HG02870 (cell line): ENCODE data around the gene IRF9.
A peak's percentile ranks its signal among the peaks of the same experiment; 100 is the strongest.

Experiments used
- ATAC-seq: cut with Tn5 transposase; IDR thresholded peaks from one replicate; pipeline ENCODE4 v1.9.1; 2021; ENCODE audit warnings: mild to moderate bottlenecking, moderate library complexity; ENCODE audit not compliant: unreplicated experiment

IRF9 gene

DNA sequence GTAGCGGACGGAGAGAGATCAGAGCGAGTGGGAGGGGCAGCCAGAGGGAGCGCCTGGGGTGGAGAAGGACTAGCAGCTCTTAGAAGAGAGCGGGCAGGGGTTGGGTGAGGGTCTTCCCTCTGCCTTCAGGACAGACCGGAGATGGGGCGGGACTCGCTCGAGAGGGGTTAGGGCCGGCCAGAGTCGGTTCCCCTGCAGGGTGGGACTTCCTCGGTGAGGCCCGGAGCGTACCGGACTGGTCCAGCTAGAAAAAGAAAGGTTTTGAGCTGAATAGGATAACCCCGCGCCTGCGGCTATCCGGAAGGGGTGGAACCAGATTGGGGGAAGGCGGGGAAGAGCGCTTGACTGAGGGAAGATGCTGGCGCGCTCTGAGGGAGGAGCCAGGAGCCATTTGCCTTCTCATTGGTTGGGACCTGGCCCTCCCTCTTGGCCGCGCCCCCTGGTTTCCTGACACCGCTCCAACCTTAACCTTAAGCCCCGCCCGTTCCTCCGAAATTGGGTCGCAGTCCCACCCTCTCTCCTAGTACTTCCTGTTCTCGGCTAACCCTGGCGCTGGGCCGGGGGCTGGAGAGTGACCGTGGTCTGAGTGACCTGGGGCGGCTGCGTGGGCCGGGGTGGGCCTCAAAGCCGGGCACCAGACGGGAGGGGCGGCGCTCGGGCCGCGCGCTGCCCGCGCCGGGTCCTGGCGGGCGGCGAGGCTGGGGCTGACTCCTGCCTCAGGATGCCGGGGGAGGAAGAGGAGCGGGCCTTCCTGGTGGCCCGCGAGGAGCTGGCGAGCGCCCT is 13.9 kb upstream of the IRF9 start, which contains the start of gene RNF31:
TSS of gene RNF31 (plus strand) at position 521 of the 783 bp plus-strand sequence. CDS start at position 722, 201 bp downstream.
- ATAC-seq = peak; percentile 82

DNA sequence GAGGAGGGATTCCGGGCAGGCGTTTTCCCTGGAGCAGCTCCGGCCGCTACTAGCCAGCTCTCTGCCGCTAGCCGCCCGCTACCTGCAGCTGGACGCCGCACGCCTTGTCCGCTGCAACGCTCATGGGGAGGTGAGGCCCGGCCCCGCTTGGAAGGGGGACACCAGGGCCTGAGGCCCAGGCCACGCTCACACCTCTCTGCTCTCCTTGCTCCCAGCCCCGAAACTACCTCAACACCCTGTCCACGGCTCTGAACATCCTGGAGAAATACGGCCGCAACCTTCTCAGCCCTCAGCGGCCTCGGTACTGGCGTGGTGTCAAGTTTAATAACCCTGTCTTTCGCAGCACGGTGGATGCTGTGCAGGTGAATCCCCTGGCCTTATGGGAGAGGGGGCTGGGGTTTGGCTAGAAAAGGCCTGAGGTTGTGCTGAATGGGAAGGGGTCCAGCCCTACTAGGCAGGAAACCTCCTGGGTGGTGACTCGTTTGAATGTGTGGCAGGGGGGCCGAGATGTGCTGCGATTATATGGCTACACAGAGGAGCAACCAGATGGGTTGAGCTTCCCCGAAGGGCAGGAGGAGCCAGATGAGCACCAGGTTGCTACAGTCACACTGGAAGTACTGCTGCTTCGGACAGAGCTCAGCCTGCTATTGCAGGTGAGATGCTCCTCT is 13.2 kb upstream of the IRF9 start:
- no peak for ATAC-seq

DNA sequence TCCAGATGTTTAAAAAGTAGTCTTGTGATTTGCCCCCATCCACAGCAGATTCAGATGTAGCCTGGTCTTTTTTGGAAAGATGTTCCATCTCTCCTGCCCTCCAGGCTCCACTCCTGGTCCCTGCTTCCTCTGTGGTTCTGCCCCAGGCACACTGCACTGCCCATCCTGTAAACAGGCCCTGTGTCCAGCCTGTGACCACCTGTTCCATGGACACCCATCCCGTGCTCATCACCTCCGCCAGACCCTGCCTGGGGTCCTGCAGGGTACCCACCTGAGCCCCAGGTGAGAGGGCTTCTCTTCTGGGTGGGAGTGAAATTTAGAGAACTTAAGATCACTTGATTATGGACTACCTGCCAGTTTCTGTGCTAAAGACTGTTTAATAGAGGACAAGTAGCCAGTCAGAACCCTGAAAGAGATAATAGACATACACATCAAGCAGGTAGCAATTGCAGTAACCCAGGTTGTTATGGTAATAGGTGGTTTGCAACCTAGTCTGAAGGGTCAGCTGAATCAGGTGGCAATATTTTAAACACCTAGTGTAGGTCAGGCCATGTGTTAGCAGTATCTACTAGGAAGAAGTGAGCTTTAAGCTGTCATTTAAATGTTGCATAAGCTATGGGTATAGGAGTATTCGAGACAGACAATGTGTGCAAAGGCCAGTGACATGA is 11.6 kb upstream of the IRF9 start:
- no peak for ATAC-seq

DNA sequence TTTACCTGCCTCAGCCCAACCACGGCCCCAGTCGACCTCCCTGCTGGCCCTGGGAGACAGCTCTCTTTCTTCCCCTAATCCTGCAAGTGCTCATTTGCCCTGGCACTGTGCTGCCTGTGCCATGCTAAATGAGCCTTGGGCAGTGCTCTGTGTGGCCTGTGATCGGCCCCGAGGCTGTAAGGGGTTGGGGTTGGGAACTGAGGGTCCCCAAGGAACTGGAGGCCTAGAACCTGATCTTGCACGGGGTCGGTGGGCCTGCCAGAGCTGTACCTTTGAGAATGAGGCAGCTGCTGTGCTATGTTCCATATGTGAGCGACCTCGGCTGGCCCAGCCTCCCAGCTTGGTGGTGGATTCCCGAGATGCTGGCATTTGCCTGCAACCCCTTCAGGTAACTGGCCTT is 11.0 kb upstream of the IRF9 start:
- ATAC-seq = no peak

DNA sequence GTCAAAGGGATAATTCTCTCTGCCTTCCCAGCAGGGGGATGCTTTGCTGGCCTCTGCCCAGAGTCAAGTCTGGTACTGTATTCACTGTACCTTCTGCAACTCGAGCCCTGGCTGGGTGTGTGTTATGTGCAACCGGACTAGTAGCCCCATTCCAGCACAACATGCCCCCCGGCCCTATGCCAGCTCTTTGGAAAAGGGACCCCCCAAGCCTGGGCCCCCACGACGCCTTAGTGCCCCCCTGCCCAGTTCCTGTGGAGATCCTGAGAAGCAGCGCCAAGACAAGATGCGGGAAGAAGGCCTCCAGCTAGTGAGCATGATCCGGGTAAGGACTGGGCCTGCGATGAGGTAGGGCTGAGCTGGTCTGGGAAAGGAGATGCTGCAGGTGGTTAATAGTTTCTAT is 10.5 kb upstream of the IRF9 start:
- no peak for ATAC-seq

DNA sequence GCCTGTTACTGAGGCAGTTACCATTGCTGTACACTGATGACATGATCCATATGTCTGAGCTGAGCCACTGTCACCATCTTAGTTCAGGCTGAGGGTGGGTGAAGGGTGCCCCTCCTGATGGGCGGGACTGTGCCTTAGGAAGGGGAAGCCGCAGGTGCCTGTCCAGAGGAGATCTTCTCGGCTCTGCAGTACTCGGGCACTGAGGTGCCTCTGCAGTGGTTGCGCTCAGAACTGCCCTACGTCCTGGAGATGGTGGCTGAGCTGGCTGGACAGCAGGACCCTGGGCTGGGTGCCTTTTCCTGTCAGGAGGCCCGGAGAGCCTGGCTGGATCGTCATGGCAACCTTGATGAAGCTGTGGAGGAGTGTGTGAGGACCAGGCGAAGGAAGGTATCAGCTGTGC is 10.1 kb upstream of the IRF9 start:
- no peak for ATAC-seq

DNA sequence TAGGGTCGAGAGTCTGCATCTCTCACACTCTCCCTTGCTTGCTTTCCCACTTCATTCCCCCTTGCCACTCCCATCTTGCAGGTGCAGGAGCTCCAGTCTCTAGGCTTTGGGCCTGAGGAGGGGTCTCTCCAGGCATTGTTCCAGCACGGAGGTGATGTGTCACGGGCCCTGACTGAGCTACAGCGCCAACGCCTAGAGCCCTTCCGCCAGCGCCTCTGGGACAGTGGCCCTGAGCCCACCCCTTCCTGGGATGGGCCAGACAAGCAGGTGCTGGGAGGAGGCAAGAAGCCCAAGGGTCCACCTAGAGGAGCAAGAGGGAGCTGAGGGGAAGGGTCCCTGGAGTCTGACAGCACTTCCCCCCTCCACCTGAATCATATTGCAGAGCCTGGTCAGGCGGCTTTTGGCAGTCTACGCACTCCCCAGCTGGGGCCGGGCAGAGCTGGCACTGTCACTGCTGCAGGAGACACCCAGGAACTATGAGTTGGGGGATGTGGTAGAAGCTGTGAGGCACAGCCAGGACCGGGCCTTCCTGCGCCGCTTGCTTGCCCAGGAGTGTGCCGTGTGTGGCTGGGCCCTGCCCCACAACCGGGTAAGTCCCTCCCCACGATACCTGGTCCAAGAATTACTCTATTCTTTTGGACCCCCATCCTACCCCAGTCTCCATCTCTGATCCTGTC is 9.5 kb upstream of the IRF9 start:
- no peak for ATAC-seq

DNA sequence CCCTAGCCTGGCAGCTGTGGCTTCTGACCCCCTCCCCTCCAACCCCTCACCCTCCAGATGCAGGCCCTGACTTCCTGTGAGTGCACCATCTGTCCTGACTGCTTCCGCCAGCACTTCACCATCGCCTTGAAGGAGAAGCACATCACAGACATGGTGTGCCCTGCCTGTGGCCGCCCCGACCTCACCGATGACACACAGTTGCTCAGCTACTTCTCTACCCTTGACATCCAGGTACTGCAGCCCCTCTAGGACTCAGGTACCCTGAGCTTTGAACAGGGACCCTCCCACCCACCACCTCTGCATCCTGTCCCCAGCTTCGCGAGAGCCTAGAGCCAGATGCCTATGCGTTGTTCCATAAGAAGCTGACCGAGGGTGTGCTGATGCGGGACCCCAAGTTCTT is 6.0 kb upstream of the IRF9 start:
- no peak for ATAC-seq

DNA sequence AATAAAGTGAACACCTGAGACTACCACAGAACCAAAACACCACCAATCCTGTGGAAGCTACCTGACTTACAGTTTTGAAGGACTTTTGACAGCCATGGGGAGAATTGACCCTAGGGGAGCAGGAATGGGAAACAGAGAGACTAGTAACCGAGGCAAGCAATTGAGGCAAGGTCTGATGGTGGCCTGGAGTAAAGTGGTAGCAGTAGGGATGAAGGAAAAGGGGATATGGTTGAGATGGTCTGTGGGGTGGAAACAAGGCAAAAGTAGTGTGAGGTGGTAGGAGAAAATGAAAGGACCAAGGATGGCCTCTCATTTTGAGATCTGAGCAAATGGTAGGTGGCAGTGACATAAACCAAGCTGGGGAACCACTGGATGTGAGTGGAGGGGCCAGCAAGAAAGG is 4.2 kb upstream of the IRF9 start:
- no peak for ATAC-seq

DNA sequence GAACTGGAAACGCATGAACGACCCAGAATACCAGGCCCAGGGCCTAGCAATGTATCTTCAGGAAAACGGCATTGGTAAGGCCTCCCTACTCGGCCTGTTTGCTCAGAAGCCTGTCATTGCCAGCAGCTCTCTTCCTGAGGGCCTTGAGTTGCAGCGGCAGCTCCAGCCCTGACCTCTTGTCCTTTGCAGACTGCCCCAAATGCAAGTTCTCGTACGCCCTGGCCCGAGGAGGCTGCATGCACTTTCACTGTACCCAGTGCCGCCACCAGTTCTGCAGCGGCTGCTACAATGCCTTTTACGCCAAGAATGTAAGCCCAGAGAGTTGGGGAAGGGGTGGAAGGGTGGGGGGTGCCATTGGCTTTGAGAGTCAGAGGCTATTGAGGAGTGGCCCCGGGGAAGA is 3.7 kb upstream of the IRF9 start:
- ATAC-seq = no peak

DNA sequence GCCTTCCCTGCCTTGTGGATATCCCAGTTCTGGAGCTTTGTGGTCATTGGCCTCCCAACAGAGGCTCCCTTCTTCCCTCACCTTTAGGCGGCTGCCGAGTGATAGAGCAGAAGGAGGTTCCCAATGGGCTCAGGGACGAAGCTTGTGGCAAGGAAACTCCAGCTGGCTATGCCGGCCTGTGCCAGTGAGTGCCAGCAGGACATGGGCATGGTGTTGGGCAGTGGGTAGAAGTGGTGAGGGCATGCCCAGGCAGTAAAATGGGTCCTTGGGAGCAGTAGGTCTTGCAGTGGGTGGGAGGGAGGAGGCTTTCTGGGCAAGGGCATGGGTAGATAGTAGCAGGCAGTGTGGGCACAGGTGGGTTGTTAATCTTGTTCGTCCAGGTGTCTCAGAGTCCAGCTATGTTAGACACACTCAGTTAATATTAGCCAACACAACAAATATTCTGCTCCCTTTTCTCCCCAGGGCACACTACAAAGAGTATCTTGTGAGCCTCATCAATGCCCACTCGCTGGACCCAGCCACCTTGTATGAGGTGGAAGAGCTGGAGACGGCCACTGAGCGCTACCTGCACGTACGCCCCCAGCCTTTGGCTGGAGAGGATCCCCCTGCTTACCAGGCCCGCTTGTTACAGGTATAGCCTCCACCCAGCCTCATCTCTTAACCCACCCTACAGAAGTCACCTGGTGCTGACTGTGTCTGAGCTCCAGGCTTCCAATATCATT is 1.1 kb upstream of the IRF9 start:
- ATAC-seq = no peak

DNA sequence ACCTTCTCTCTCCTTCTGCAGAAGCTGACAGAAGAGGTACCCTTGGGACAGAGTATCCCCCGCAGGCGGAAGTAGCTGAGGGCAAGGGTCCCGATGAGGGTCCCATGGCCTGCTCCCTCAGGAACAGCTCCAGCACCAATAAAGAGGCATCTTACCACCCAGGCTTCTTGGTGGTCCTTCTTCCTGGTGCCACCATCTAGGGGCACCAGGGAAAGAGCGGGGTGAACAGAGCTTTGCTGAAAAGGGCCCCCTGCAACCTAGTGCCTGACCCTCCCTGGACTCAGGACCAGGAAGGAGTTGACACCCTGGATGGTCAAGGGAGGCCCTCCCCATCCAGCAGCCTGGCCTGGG is 591 bp upstream of the IRF9 start:
- no peak for ATAC-seq

DNA sequence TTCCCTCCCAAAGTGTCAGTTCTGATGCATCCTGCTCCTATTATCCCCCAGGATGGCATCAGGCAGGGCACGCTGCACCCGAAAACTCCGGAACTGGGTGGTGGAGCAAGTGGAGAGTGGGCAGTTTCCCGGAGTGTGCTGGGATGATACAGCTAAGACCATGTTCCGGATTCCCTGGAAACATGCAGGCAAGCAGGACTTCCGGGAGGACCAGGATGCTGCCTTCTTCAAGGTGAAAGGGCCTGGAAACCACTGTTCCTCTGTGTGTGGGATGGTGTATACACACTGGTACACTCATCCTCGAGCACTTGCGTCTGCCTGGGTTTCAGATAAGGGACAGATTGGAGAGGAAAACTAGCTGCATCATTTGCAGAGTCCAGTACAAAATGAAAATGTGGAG is 1.0 kb downstream of the IRF9 start:
- no peak for ATAC-seq

DNA sequence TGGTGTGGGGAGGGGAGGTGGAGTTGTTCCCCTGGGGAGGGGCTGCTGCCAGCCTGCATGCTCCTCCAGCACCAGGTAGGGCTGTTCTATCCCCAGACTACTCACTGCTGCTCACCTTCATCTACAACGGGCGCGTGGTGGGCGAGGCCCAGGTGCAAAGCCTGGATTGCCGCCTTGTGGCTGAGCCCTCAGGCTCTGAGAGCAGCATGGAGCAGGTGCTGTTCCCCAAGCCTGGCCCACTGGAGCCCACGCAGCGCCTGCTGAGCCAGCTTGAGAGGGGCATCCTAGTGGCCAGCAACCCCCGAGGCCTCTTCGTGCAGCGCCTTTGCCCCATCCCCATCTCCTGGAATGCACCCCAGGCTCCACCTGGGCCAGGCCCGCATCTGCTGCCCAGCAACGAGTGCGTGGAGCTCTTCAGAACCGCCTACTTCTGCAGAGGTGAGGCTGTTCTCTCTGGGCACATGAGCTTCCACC is 3.5 kb downstream of the IRF9 start:
- ATAC-seq = no peak

DNA sequence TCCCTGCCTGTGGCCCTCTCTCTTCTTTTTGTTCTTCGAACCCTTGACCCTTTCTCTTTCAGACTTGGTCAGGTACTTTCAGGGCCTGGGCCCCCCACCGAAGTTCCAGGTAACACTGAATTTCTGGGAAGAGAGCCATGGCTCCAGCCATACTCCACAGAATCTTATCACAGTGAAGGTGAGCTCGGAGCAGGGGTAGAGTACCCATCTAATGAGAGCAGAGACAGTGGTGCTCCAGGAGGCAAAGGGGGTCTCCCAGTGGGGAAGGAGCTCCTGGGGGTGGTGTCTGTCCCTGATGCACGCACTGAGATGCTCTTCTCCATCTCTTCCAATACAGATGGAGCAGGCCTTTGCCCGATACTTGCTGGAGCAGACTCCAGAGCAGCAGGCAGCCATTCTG is 4.7 kb downstream of the IRF9 start:
- ATAC-seq = no peak

DNA sequence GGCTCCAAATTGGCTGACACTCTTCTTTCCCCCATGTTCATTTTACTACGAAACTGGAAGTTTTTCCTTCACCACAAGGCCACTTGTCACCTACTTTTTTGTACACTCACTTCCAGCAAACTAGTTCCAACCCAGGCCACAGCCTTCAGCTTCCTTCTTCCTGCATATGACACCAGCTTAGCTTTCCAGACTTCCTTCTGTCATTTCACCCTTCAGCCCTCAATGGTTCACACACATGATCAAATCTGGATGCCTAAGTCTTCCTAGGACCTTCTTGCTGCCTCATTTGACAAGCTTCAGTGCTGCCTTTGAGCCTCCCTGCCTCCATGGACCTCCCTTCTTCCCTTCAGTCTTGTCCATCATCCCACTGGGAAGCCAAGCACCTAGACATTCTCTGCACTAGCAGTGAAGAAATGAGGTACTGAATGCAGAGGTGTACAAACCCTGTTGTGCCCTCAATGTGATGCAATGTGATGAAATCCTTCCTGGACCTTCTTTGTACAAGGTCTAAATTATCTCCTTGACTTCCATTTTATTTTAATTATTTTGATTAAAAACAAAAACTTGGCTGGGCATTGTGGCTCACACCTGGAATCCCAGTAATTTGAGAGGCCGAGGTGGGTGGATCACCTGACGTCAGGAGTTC is 6.5 kb downstream of the IRF9 start:
- no peak for ATAC-seq

DNA sequence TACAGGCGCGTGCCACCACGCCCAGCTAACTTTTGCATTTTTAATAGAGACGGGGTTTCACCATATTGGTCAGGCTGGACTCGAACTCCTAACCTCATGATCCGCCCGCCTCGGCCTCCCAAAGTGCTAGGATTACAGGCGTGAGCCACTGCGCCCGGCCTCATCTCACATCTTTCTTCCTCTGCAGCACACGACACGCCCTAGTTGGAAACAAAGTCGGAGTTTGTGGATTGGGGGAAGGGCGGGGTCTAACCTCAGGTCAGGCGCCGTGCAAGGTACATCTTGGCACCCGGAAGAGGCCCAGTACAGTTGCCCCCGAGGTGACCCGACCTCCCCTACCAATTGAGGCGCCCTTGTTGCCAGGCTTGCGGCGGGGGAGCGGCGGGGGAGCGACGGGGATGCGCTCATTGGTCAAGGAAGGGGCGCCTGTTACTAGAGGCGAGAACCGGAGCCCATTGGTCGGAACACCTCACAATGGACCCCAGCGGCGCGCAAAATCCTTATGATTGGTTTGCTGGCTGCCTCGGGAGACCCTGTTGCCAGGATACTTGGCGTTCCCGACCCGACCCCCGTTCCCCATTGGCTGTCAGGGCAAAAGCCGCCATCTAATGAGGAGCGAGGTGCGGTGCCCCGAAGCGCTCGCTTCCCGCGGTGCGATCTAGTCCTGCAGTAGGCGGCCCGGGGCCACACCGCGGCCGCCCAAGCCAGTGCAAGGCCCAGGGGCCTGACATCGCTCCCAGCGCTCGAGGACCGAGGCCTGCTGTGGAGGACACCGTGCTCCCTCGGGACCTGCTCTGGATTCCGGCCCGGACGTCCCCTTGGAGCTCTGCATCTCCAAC is 10.6 kb downstream of the IRF9 start, which contains the start of gene REC8:
TSS of gene REC8 (plus strand) at position 659 of the 839 bp plus-strand sequence. CDS start 473 bp downstream, outside the sequence.
- ATAC-seq = no peak

DNA sequence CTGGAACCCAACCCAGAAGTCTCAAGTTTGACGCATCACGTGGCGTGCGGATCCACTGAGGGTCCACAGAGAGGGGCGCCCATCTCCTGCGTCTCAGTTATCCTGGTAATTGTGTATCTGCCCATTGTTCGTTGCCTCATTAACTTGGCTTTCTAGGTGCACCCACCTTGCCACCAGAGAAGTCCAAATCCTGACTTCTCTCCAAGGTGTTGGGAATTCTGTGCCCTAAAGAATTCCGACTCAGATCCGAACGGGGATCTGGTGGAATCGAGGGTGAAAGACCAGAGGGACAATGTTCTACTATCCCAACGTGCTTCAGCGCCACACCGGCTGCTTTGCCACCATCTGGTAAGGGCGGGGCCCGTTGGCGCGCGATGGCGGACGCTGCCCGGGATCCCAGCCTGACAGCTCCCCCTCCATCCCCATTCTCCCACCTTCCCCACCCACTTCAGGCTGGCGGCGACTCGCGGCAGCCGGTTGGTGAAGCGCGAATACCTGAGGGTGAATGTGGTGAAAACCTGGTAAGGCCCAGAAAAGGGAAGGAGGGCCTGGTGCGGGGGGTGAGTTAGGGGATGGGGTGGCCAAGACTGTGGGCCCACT is 11.3 kb downstream of the IRF9 start:
- no peak for ATAC-seq

DNA sequence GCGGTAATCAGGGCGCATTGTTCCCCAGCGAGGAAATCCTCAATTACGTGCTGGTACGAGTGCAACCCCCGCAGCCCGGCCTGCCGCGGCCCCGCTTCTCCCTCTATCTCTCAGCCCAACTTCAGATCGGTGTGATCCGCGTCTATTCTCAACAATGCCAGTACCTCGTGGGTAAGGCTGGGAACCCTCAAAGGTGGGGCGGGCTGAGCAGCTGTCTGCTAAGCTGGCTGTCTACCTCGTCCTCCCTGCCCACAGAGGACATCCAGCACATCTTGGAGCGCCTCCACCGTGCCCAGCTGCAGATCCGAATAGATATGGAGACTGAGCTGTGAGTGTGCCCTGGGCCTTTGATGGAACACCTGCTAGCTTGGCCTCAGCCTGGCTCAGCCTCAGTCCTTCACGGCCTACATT is 11.8 kb downstream of the IRF9 start:
- no peak for ATAC-seq
